ENCODE data around the gene ANO10.
A peak's percentile ranks its signal among the peaks of the same experiment; 100 is the strongest.

The ANO10 gene

DNA sequence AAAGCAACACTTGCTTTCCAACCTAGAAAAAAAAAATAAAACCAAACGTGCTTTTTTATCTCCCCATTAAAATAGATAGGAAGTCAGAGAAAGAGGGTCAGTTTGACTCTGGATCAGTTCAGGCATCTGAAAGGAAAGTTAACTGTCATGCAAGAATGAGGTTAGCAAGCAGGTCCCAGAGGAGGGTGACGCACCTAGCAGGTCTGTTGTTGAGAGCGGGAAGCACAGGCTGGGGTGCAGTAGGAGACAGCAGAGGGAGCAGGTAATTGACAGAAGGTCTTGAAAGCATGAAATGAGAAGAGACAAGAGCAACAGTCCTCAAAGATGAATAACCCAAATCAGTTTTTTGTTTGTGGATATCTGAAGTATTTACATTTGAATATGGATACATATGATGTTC lies 82.5 kb downstream of the ANO10 start:
- Histone ChIP-seq H3K27ac (ENCODE audit: low read depth, low read length) (no peak overlapping the region), H3K79me1 (ENCODE audit: low read length) (no peaks in the 10 kb centered on the region), H3K4ac (ENCODE audit: low read depth, low read length) (no peak overlapping the region), H3K56ac (ENCODE audit: low read length) (no peak overlapping the region), H3K4me1 (ENCODE audit: control insufficient read depth, low read depth, low read length) (no peaks in the 10 kb centered on the region), H4K8ac (ENCODE audit: low read depth, low read length) (no peak overlapping the region), H2BK5ac (ENCODE audit: low read length) (no peak overlapping the region), H3K18ac (ENCODE audit: low read length) (no peak overlapping the region), H3K79me2 (ENCODE audit: control insufficient read depth, insufficient read depth, low read length) (no peaks in the 10 kb centered on the region), H3K4me3 (ENCODE audit: low read length) (no peak overlapping the region), H3K9ac (ENCODE audit: low read length) (no peak overlapping the region), H2BK15ac (replicated peaks; ENCODE audit: low read depth) (no peak overlapping the region), H3K27me3 (ENCODE audit: insufficient read depth, low read length, poor library complexity) (no peaks in the 10 kb centered on the region), H2BK120ac (ENCODE audit: low read depth, low read length) (no peak overlapping the region), H3K4me2 (ENCODE audit: low read length) (no peak overlapping the region), H4K5ac (ENCODE audit: low read length) (no peak overlapping the region), H3K36me3 (ENCODE audit: control insufficient read depth, insufficient read depth, low read length) (no peaks in the 10 kb centered on the region), H3K23ac (ENCODE audit: low read length) (no peak overlapping the region), H2AK5ac (ENCODE audit: low read length) (no peak overlapping the region)
- WGBS (ENCODE audit: extremely low coverage, insufficient coverage, low lambda C conversion rate) = no CpG with 5 or more reads among the region's 3 CpGs
- DNase-seq = peak; percentile 53

DNA sequence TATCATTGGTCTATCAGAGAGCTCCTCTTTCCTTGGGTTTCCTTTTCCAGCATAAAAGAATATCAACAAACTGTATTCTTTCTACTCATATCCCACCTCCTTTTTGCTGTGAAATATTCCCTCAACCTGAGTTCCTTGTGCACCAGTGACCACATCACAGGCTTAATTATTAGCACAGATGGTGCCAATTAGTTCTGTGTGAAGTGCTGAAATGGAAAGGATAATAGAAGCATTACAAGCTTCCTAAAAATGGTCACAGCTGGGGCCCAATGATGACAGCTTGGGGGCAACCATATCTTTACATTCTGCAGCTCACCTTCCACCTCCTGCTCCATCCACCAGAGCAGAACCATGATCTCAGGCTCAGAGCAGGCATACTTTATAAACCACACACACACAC lies 84.6 kb downstream of the ANO10 start:
- no peak for DNase-seq
- Histone ChIP-seq H3K36me3 (ENCODE audit: control insufficient read depth, insufficient read depth, low read length) (no peaks in the 10 kb centered on the region), H3K4me1 (ENCODE audit: control insufficient read depth, low read depth, low read length) (no peaks in the 10 kb centered on the region), H3K79me1 (ENCODE audit: low read length) (no peaks in the 10 kb centered on the region), H3K4ac (ENCODE audit: low read depth, low read length) (no peak overlapping the region), H4K5ac (ENCODE audit: low read length) (no peak overlapping the region), H2BK120ac (ENCODE audit: low read depth, low read length) (no peak overlapping the region), H3K79me2 (ENCODE audit: control insufficient read depth, insufficient read depth, low read length) (no peaks in the 10 kb centered on the region), H3K23ac (ENCODE audit: low read length) (no peak overlapping the region), H3K18ac (ENCODE audit: low read length) (no peak overlapping the region), H3K56ac (ENCODE audit: low read length) (no peak overlapping the region), H2BK5ac (ENCODE audit: low read length) (no peak overlapping the region), H4K8ac (ENCODE audit: low read depth, low read length) (no peak overlapping the region), H3K4me3 (ENCODE audit: low read length) (no peak overlapping the region), H3K27me3 (ENCODE audit: insufficient read depth, low read length, poor library complexity) (no peaks in the 10 kb centered on the region), H3K9ac (ENCODE audit: low read length) (no peak overlapping the region), H2AK5ac (ENCODE audit: low read length) (no peak overlapping the region), H3K27ac (ENCODE audit: low read depth, low read length) (no peak overlapping the region), H2BK15ac (replicated peaks; ENCODE audit: low read depth) (no peak overlapping the region), H3K4me2 (ENCODE audit: low read length) (no peak overlapping the region)

DNA sequence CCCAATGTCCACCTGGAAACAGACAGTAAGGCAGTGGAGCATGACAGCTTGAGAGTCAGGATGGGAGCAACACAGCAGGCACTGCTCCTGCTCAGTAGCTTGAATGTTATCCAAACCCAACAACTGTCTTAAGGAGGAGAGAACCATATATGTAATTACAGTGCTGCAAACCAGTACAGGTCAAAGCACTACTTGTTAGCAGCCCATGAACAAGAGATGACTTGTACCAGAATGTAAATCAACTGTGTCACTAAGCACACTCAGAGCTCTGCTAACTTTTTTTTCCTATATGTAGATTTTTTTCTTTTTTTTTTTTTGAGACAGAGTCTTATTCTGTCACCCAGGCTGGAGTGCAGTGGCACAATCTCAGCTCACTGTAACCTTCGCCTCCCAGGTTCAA lies 87.1 kb downstream of the ANO10 start:
- H4K8ac ChIP-seq (ENCODE audit: low read depth, low read length) = no peak overlapping the region
- no peak overlapping the region for H3K4me3 ChIP-seq (ENCODE audit: low read length)
- no peak overlapping the region for H3K4ac ChIP-seq (ENCODE audit: low read depth, low read length)
- H3K18ac ChIP-seq (ENCODE audit: low read length) = no peak overlapping the region
- no peak overlapping the region for H3K56ac ChIP-seq (ENCODE audit: low read length)
- no peaks in the 10 kb centered on the region for H3K4me1 ChIP-seq (ENCODE audit: control insufficient read depth, low read depth, low read length)
- H3K79me2 ChIP-seq (ENCODE audit: control insufficient read depth, insufficient read depth, low read length) = no peaks in the 10 kb centered on the region
- DNase-seq = no peak
- no peak overlapping the region for H2BK5ac ChIP-seq (ENCODE audit: low read length)
- H4K5ac ChIP-seq (ENCODE audit: low read length) = no peak overlapping the region
- H3K9ac ChIP-seq (ENCODE audit: low read length) = no peak overlapping the region
- H3K27ac ChIP-seq (ENCODE audit: low read depth, low read length) = no peak overlapping the region
- H3K23ac ChIP-seq (ENCODE audit: low read length) = no peak overlapping the region
- no CpG with 5 or more reads among the region's 1 CpG for WGBS (ENCODE audit: extremely low coverage, insufficient coverage, low lambda C conversion rate)
- no peak overlapping the region for H2BK120ac ChIP-seq (ENCODE audit: low read depth, low read length)
- H3K79me1 ChIP-seq (ENCODE audit: low read length) = no peaks in the 10 kb centered on the region
- no peaks in the 10 kb centered on the region for H3K36me3 ChIP-seq (ENCODE audit: control insufficient read depth, insufficient read depth, low read length)
- H2AK5ac ChIP-seq (ENCODE audit: low read length) = no peak overlapping the region
- no peaks in the 10 kb centered on the region for H3K27me3 ChIP-seq (ENCODE audit: insufficient read depth, low read length, poor library complexity)
- H2BK15ac ChIP-seq (replicated peaks; ENCODE audit: low read depth) = no peak overlapping the region
- no peak overlapping the region for H3K4me2 ChIP-seq (ENCODE audit: low read length)

DNA sequence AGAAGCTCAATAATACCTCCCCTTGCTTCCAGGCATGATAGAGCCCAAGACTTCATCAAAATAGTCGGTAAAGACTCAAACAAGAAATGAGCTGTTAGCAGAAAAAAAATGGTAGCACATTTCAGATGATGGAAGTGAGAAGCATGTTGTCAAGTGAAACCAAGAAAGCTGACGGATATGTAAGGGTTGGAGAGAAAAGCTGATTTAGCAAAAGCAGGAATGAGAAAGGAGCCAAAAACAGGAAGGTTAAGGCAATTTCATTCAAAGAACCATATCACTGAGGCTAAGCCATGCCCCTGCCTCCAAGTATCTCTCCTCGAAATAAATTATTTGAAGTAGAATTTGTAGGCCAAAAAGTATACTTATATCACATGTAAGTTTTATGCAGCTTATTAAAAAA lies 88.8 kb downstream of the ANO10 start:
- no peaks in the 10 kb centered on the region for H3K79me2 ChIP-seq (ENCODE audit: control insufficient read depth, insufficient read depth, low read length)
- no CpG with 5 or more reads among the region's 3 CpGs for WGBS (ENCODE audit: extremely low coverage, insufficient coverage, low lambda C conversion rate)
- H3K23ac ChIP-seq (ENCODE audit: low read length) = peak overlapping the region; percentile 69
- H3K4me3 ChIP-seq (ENCODE audit: low read length) = no peak overlapping the region
- no peak overlapping the region for H2BK120ac ChIP-seq (ENCODE audit: low read depth, low read length)
- H3K79me1 ChIP-seq (ENCODE audit: low read length) = no peaks in the 10 kb centered on the region
- no peak overlapping the region for H4K5ac ChIP-seq (ENCODE audit: low read length)
- DNase-seq = no peak
- H3K27me3 ChIP-seq (ENCODE audit: insufficient read depth, low read length, poor library complexity) = no peaks in the 10 kb centered on the region
- H3K36me3 ChIP-seq (ENCODE audit: control insufficient read depth, insufficient read depth, low read length) = no peaks in the 10 kb centered on the region
- no peak overlapping the region for H3K18ac ChIP-seq (ENCODE audit: low read length)
- H3K4me2 ChIP-seq (ENCODE audit: low read length) = no peak overlapping the region
- no peak overlapping the region for H3K27ac ChIP-seq (ENCODE audit: low read depth, low read length)
- H3K9ac ChIP-seq (ENCODE audit: low read length) = no peak overlapping the region
- no peaks in the 10 kb centered on the region for H3K4me1 ChIP-seq (ENCODE audit: control insufficient read depth, low read depth, low read length)
- H3K56ac ChIP-seq (ENCODE audit: low read length) = no peak overlapping the region
- H2AK5ac ChIP-seq (ENCODE audit: low read length) = no peak overlapping the region
- H2BK5ac ChIP-seq (ENCODE audit: low read length) = no peak overlapping the region
- no peak overlapping the region for H4K8ac ChIP-seq (ENCODE audit: low read depth, low read length)
- H3K4ac ChIP-seq (ENCODE audit: low read depth, low read length) = no peak overlapping the region
- no peak overlapping the region for H2BK15ac ChIP-seq (replicated peaks; ENCODE audit: low read depth)

DNA sequence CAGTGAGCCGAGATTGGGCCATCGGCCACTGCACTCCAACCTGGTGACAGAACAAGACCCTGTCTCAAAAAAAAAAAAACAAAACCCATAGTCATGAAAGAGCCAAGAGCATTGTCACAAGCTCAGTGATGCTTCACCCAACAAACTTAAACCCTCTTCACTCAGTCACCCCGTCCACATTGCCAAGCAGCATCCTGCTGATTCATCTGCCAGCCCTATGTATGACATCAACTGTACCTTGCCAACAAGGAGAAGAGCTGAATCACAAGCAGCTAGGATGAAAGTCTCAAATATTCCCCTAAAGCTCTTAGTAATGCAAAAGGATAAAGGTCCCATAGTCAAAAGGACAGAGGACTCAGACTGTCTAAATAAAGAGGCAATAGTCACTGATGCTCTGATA lies 90.0 kb downstream of the ANO10 start:
- no CpG with 5 or more reads among the region's 3 CpGs for WGBS (ENCODE audit: extremely low coverage, insufficient coverage, low lambda C conversion rate)
- no peak overlapping the region for H3K4me3 ChIP-seq (ENCODE audit: low read length)
- no peak overlapping the region for H2BK120ac ChIP-seq (ENCODE audit: low read depth, low read length)
- H3K9ac ChIP-seq (ENCODE audit: low read length) = no peak overlapping the region
- H4K5ac ChIP-seq (ENCODE audit: low read length) = no peak overlapping the region
- H3K79me1 ChIP-seq (ENCODE audit: low read length) = no peaks in the 10 kb centered on the region
- H2BK15ac ChIP-seq (replicated peaks; ENCODE audit: low read depth) = no peak overlapping the region
- H3K27me3 ChIP-seq (ENCODE audit: insufficient read depth, low read length, poor library complexity) = no peaks in the 10 kb centered on the region
- no peak overlapping the region for H2BK5ac ChIP-seq (ENCODE audit: low read length)
- H3K56ac ChIP-seq (ENCODE audit: low read length) = no peak overlapping the region
- H3K4me2 ChIP-seq (ENCODE audit: low read length) = no peak overlapping the region
- H3K4me1 ChIP-seq (ENCODE audit: control insufficient read depth, low read depth, low read length) = no peaks in the 10 kb centered on the region
- H3K79me2 ChIP-seq (ENCODE audit: control insufficient read depth, insufficient read depth, low read length) = no peaks in the 10 kb centered on the region
- H2AK5ac ChIP-seq (ENCODE audit: low read length) = no peak overlapping the region
- no peaks in the 10 kb centered on the region for H3K36me3 ChIP-seq (ENCODE audit: control insufficient read depth, insufficient read depth, low read length)
- no peak overlapping the region for H3K4ac ChIP-seq (ENCODE audit: low read depth, low read length)
- H4K8ac ChIP-seq (ENCODE audit: low read depth, low read length) = no peak overlapping the region
- H3K23ac ChIP-seq (ENCODE audit: low read length) = no peak overlapping the region
- no peak overlapping the region for H3K27ac ChIP-seq (ENCODE audit: low read depth, low read length)
- no peak for DNase-seq
- no peak overlapping the region for H3K18ac ChIP-seq (ENCODE audit: low read length)

DNA sequence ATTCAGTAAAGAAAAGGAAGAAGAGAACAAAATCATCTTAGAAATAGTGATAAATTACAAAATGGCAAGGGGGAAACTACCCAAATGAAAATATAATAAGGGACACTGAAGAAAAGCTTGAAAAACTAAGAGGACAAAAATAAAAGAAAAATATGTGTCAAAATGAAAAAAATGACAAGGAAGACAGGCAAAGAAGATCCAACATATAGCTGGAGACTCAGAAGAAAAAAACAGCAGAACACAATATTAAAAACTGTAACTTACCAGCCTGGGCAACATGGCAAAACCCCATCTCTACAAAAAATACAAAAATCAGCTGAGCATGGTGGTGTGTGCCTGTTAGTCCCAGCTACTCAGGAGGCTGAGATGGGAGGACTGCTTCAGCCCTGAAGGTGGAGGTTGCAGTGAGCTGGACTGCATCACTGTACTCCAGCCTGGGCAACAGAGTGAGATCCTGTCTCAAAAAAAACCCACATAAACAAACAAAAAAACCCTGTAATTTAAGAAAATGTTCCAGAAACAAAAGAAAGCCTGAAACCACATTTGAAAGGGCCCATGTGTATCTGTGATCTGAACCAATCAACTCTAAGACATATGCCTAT lies 93.2 kb downstream of the ANO10 start:
- Histone ChIP-seq H2BK120ac (ENCODE audit: low read depth, low read length) (no peak overlapping the region), H3K4me2 (ENCODE audit: low read length) (no peak overlapping the region), H3K79me2 (ENCODE audit: control insufficient read depth, insufficient read depth, low read length) (no peaks in the 10 kb centered on the region), H3K36me3 (ENCODE audit: control insufficient read depth, insufficient read depth, low read length) (no peaks in the 10 kb centered on the region), H3K4me3 (ENCODE audit: low read length) (no peak overlapping the region), H4K8ac (ENCODE audit: low read depth, low read length) (no peak overlapping the region), H4K5ac (ENCODE audit: low read length) (no peak overlapping the region), H3K23ac (ENCODE audit: low read length) (no peak overlapping the region), H3K27ac (ENCODE audit: low read depth, low read length) (no peak overlapping the region), H3K9ac (ENCODE audit: low read length) (no peak overlapping the region), H3K56ac (ENCODE audit: low read length) (no peak overlapping the region), H3K79me1 (ENCODE audit: low read length) (no peaks in the 10 kb centered on the region), H2AK5ac (ENCODE audit: low read length) (no peak overlapping the region), H3K4me1 (ENCODE audit: control insufficient read depth, low read depth, low read length) (no peaks in the 10 kb centered on the region), H3K4ac (ENCODE audit: low read depth, low read length) (no peak overlapping the region), H2BK5ac (ENCODE audit: low read length) (no peak overlapping the region), H3K27me3 (ENCODE audit: insufficient read depth, low read length, poor library complexity) (no peaks in the 10 kb centered on the region), H3K18ac (ENCODE audit: low read length) (no peak overlapping the region), H2BK15ac (replicated peaks; ENCODE audit: low read depth) (no peak overlapping the region)
- no peak for DNase-seq
